Peyer's patch (tissue), 4 donors: ENCODE results near the gene TMEM178B. TPM values are rescaled to one million over a fixed set of nuclear protein-coding genes. Genes with fewer than 3 reads are reported as not detected.

ENCODE experiments used
- DNase-seq, 3 donors: peaks; one replicate each; pipeline ENCODE4 v3.0.0-alpha.2; 2017 to 2019
- H3K27ac ChIP-seq, 4 donors: fragments of 200-600 bp; sonication (generic); one replicate each; pipeline ENCODE4 v1.5.1; 2016 to 2019
- H3K27me3 ChIP-seq, 2 donors: fragments of 200-600 bp; sonication (generic); one replicate each; pipeline ENCODE4 v1.5.1; 2019
- H3K36me3 ChIP-seq, 3 donors: fragments of 200-600 bp; sonication (generic); one replicate each; pipeline ENCODE4 v1.5.1; 2016 to 2019
- H3K4me1 ChIP-seq, 4 donors: fragments of 200-600 bp; sonication (generic); one replicate each; pipeline ENCODE4 v1.5.1; 2016 to 2019
- H3K4me3 ChIP-seq, 4 donors: fragments of 200-600 bp; sonication (generic); 1 replicate in 3 of 4; 2 replicates in 1 of 4; pipeline ENCODE4 v1.5.1; 2016 to 2019; ENCODE audit warnings: mild to moderate bottlenecking in 1 of 4
- H3K9me3 ChIP-seq, 4 donors: fragments of 200-600 bp; sonication (generic); one replicate each; pipeline ENCODE4 v1.5.1; 2016 to 2019; ENCODE audit warnings: mild to moderate bottlenecking in 1 of 4
- CTCF ChIP-seq, 6 experiments: fragments of 450-650 bp in 4 of 6; fragments of 200-600 bp in 2 of 6; sonication (generic) in 1 of 6; IDR thresholded peaks; one replicate each; pipeline ENCODE4 v1.5.1; 2017 to 2019; ENCODE audit warnings: antibody characterized with exemption in 6 of 6, mild to moderate bottlenecking in 3 of 6, moderate library complexity in 1 of 6
- POLR2A ChIP-seq, 2 donors: fragments of 450-650 bp; IDR thresholded peaks; one replicate each; pipeline ENCODE4 v1.5.1; 2017; ENCODE audit warnings: antibody characterized with exemption in 2 of 2, mild to moderate bottlenecking in 2 of 2, moderate library complexity in 2 of 2
- total RNA-seq, 4 donors: library from RNA; depleted of rRNA; stranded (reverse); fragments of >200 nt; gene quantifications; one replicate each; pipeline ENCODE4 v1.1.0, GENCODE V29; 2016

The TMEM178B gene
- total RNA-seq, 4 donors from 2014 or later, result under 0.01 to 0.66 (median 0.13) TPM; not detected in 1

DNA sequence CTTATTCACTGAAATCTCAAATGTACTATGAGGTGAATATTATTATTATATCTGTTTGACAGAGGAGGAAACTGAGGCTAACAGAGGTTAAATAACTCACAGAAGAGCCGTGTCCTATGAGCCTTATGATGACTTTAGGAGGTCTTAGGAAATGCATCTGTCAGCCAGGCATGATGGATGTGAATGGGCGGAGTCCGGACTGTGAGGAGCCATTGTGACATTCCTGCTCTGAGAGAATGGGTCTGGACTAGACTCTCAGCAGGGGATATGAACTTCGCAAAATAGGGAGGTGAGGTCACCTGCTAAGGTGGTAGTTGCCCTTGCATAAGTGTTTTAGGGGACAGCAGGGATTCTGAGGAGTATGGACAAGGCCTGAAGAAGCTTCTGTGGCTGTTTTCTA lies 153.6 kb downstream of the TMEM178B start:
- Histone ChIP-seq H3K4me1 (no peaks in the 10 kb centered on the region), H3K27ac (no peak overlapping the region), H3K27me3 (no peaks in the 10 kb centered on the region), H3K9me3 (no peaks in the 10 kb centered on the region), H3K4me3 (no peak overlapping the region), H3K36me3 (no peaks in the 10 kb centered on the region)
- no peak for DNase-seq
- no peak for TF ChIP-seq CTCF (IDR thresholded peaks at IDR 0.05)
- no peak for TF ChIP-seq POLR2A (IDR thresholded peaks at IDR 0.05)

- DNase-seq, result no peak
- no peaks in the 10 kb centered on the region for H3K36me3 ChIP-seq
- no peaks in the 10 kb centered on the region for H3K27me3 ChIP-seq
- TF ChIP-seq CTCF (IDR thresholded peaks at IDR 0.05) (no peak), POLR2A (IDR thresholded peaks at IDR 0.05) (no peak)
- H3K4me3 ChIP-seq, result no peak overlapping the region
- no peaks in the 10 kb centered on the region for H3K9me3 ChIP-seq
- no peak overlapping the region for H3K27ac ChIP-seq
- H3K4me1 ChIP-seq, result no peaks in the 10 kb centered on the region
Measured at GRCh38 chr7:141228482-141228881, 154.6 kb downstream of the TMEM178B start.

DNA sequence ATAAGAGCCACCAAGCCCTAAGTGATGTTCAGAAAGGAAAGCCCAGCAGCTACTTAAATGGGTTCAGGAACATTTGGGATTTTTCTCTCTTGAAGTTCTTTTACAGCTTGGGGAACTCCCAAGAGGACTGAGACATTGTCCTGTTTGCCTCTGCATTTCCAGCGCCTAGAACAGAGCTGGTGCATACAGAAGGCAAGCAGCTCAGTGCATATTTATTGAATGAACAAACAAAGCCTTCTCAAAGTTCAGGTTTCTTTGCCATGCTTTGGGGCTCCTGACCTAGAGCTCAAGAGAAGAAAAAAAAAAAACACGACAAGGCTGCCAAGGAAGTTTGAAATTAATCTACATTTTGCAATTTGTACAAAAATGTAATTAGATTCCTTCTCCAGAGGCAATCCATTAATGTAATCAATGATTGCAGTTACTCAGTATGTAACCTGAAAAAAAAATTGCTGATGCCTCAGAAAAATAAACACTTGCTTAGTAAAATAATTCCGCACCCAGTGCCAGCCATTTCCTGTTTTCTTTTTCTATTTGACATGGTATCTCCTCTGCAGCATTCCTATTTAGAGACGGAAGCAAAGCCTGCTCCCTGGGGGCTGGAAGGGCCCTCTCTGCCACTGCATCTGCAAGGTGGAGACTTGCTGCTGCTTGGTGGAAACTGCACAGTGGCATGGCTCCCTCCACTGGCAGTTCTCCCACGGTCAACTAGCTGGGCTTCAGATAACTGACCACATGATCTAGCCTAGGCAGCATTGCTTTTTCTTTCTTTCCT lies 157.3 kb downstream of the TMEM178B start:
- Histone ChIP-seq H3K4me1 (no peaks in the 10 kb centered on the region), H3K27ac (no peak overlapping the region), H3K4me3 (no peak overlapping the region), H3K9me3 (no peaks in the 10 kb centered on the region), H3K27me3 (no peaks in the 10 kb centered on the region), H3K36me3 (no peaks in the 10 kb centered on the region)
- TF ChIP-seq POLR2A (IDR thresholded peaks at IDR 0.05), result no peak
- TF ChIP-seq CTCF (IDR thresholded peaks at IDR 0.05), result no peak
- no peak for DNase-seq

DNA sequence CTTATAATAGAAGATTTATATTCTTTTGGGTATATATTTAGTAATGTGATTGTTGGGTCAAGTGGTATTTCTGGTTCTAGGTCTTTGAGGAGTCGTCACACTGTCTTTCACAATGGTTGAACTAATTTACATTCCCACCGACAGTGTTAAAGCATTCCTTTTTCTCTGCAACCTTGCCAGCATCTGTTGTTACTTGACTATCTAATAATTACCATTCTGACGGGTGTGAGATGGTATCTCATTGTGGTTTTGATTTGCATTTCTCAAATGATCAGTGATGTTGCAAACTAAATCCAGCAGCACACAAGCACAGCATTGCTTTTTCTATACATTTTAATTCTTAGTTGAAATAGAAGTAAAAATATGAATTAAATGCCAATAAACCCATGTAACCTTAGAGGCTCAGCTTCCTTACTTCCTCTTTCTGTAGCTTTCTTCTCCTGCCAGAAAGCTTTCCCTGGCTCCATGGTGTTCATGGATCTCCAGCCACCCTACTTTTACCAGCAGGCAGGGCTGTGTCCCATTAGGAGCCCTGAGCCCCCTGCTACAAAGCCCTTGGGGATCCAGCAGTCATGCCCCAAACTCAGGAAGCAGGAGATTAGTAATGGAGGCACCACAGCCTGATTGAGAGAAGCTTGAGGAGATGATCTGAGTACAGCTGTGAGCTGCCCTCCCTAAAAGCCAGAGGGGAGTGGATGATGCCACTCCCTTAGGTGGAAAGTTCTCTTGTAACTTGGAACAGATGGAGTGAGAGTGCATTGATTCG lies 158.6 kb downstream of the TMEM178B start:
- TF ChIP-seq CTCF (IDR thresholded peaks at IDR 0.05), result no peak
- no peak for TF ChIP-seq POLR2A (IDR thresholded peaks at IDR 0.05)
- no peak overlapping the region for H3K27ac ChIP-seq
- no peak for DNase-seq
- no peaks in the 10 kb centered on the region for H3K4me1 ChIP-seq
- H3K9me3 ChIP-seq, result no peaks in the 10 kb centered on the region
- H3K27me3 ChIP-seq, result no peaks in the 10 kb centered on the region
- no peak overlapping the region for H3K4me3 ChIP-seq
- H3K36me3 ChIP-seq, result no peaks in the 10 kb centered on the region

DNA sequence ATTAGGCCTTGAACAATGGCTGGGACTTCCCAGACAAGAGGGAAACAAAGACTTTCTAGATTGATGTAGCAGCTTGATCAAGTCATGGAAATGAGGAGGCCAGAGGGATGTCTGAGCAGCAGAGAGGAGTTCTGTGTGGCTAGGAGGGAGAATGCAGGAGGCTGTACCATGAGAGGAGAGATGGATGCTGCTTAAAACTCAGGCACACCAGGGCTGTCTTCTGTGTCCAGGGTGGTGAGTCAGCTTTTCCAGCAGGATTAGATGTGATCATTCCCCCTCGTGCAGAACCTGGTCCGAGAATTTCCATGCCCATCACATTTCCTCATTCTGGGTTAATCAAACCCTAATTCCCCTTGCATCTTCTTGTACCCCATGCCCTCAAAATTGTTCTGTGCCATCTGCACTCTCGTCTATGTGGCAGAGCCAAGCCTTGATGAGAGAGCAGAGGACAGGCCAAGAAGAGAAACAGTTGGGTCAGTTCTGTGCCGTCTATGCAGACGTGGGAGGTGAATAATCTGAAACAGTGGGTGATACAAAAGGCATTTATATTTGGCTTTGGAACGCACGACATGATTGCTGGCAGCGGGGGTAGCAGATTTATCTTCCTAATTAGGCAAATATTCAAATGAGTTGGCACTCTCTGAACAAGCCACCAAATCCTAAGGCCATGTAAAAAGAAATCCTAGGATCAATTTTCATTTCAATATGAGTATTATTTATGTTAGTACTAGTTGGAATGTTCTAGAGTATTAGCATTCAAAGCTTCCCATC lies 160.7 kb downstream of the TMEM178B start:
- Histone ChIP-seq H3K4me1 (no peaks in the 10 kb centered on the region), H3K36me3 (no peaks in the 10 kb centered on the region)

More for the DNA sequence above, 160.7 kb downstream of the TMEM178B start:
- Histone ChIP-seq H3K9me3 (no peaks in the 10 kb centered on the region), H3K27me3 (no peaks in the 10 kb centered on the region), H3K27ac (no peak overlapping the region), H3K4me3 (no peak overlapping the region)
- TF ChIP-seq CTCF (IDR thresholded peaks at IDR 0.05), result no peak
- no peak for TF ChIP-seq POLR2A (IDR thresholded peaks at IDR 0.05)
- DNase-seq, result no peak
